Islet of Langerhans (tissue), 1 donor: Measurements from ENCODE around the gene ARHGAP10.
"Not testable (repeated sequence)": the region's sequence is repeated elsewhere in the genome, so short reads cannot be mapped to it uniquely, and the experiment has no call there.

ENCODE experiments used
- FAIRE-seq: peaks from one replicate; lab custom pipeline; 2011; peaks lifted over from hg19 to GRCh38; lab: Jason Lieb, UNC

The ARHGAP10 gene

GRCh38 chr4:148068065-148068911 lies 336.4 kb downstream of the ARHGAP10 start:
- no peak for FAIRE-seq

GRCh38 chr4:148069086-148069894 lies 337.4 kb downstream of the ARHGAP10 start:
- no peak for FAIRE-seq

GRCh38 chr4:148069895-148070178 lies 337.9 kb downstream of the ARHGAP10 start:
- FAIRE-seq, result no peak

- FAIRE-seq, result no peak
These were observed 339.1 kb downstream of the ARHGAP10 start for GRCh38 chr4:148071009-148071408.

- FAIRE-seq, result no peak
These were observed 340.9 kb downstream of the ARHGAP10 start for GRCh38 chr4:148072789-148073188.

- no peak for FAIRE-seq
These were observed 341.5 kb downstream of the ARHGAP10 start for GRCh38 chr4:148073349-148073748.

GRCh38 chr4:148074462-148074861 lies 342.6 kb downstream of the ARHGAP10 start:
- FAIRE-seq, result no peak

- no peak for FAIRE-seq
These were observed 343.6 kb downstream of the ARHGAP10 start for GRCh38 chr4:148075438-148075837.

- FAIRE-seq, result no peak
These were observed 345.1 kb downstream of the ARHGAP10 start for GRCh38 chr4:148076964-148077363.

GRCh38 chr4:148077581-148077980 lies 345.7 kb downstream of the ARHGAP10 start:
- no peak for FAIRE-seq

- no peak for FAIRE-seq
These were observed 346.2 kb downstream of the ARHGAP10 start for GRCh38 chr4:148078061-148078460.

GRCh38 chr4:148079961-148080360 lies 348.1 kb downstream of the ARHGAP10 start:
- FAIRE-seq, result no peak

GRCh38 chr4:148081267-148081666 lies 349.4 kb downstream of the ARHGAP10 start:
- no peak for FAIRE-seq

- no peak for FAIRE-seq
These were observed 349.9 kb downstream of the ARHGAP10 start for GRCh38 chr4:148081745-148082144.

- FAIRE-seq, result not testable (repeated sequence)
These were observed 351.2 kb downstream of the ARHGAP10 start for GRCh38 chr4:148083073-148083472.

- FAIRE-seq, result no peak
These were observed 357.7 kb downstream of the ARHGAP10 start for GRCh38 chr4:148089624-148090023.

GRCh38 chr4:148090029-148090428 lies 358.1 kb downstream of the ARHGAP10 start:
- FAIRE-seq, result no peak

GRCh38 chr4:148090503-148091476 lies 358.9 kb downstream of the ARHGAP10 start:
- FAIRE-seq, result no peak

- no peak for FAIRE-seq
These were observed 360.0 kb downstream of the ARHGAP10 start for GRCh38 chr4:148091896-148092295.

- no peak for FAIRE-seq
These were observed 360.6 kb downstream of the ARHGAP10 start for GRCh38 chr4:148092316-148093014.

- no peak for FAIRE-seq
These were observed 361.2 kb downstream of the ARHGAP10 start for GRCh38 chr4:148093065-148093464.

- FAIRE-seq, result no peak
These were observed 362.3 kb downstream of the ARHGAP10 start for GRCh38 chr4:148094149-148094548.
